K562 (cell line): ENCODE data around the gene LTB4R2. TPM values are rescaled to one million over a fixed set of nuclear protein-coding genes. Genes with fewer than 3 reads are reported as not detected.

Source experiments
- C11orf30 ChIP-seq: fragments of 450-650 bp; IDR thresholded peaks from 2 replicates; pipeline ENCODE4 v1.6.1; 2016; ENCODE audit warnings: low read depth, mild to moderate bottlenecking
- CREB3L1 ChIP-seq: fragments of 450-650 bp; IDR thresholded peaks from 2 replicates; pipeline ENCODE4 v1.6.1; 2014; ENCODE audit warnings: low read depth, mild to moderate bottlenecking, moderate library complexity, borderline replicate concordance
- CSDE1 ChIP-seq, 2 experiments: fragments of 450-650 bp; IDR thresholded peaks; 2 replicates each; pipeline ENCODE4 v1.6.1; 2016; ENCODE audit warnings: mild to moderate bottlenecking in 1 of 2
- ETS1 ChIP-seq: conservative IDR thresholded peaks from 2 replicates; pipeline ENCODE4 v1.6.1; 2011; ENCODE audit warnings: low read depth, mild to moderate bottlenecking, low read length; ENCODE audit not compliant: control insufficient read depth
- HNRNPLL ChIP-seq: fragments of 200-400 bp; formaldehyde crosslinking; IDR thresholded peaks from 2 replicates; pipeline ENCODE4 v1.6.1; 2017; ENCODE audit warnings: low read length, low read depth, mild to moderate bottlenecking; ENCODE audit not compliant: poor library complexity, severe bottlenecking
- MBD2 ChIP-seq: sonication (generic); IDR thresholded peaks from 2 replicates; pipeline ENCODE4 v1.6.1; 2016; ENCODE audit warnings: low read depth, borderline replicate concordance
- PHF8 ChIP-seq: fragments of 200-600 bp; sonication (generic); IDR thresholded peaks from 2 replicates; pipeline ENCODE4 v1.6.1; 2012; ENCODE audit warnings: mixed run types, mild to moderate bottlenecking, inconsistent platforms, low read length, moderate library complexity, borderline replicate concordance
- SETDB1 ChIP-seq: IDR thresholded peaks from one replicate; pipeline ENCODE4 v1.6.1; 2012; ENCODE audit warnings: low read length, control low read depth, inconsistent platforms
- TAF1 ChIP-seq: IDR thresholded peaks from 2 replicates; pipeline ENCODE4 v1.6.1; 2011; ENCODE audit warnings: mild to moderate bottlenecking, low read length, moderate library complexity; ENCODE audit not compliant: insufficient read depth, control insufficient read depth, severe bottlenecking; ENCODE audit errors: extremely low read depth
- TBP ChIP-seq: optimal IDR thresholded peaks from 2 replicates; pipeline ENCODE3; 2011; ENCODE audit warnings: low read depth, low read length, improper control_type of control experiment
- VEZF1 ChIP-seq: fragments of 200-800 bp; sonication (Bioruptor generic); IDR thresholded peaks from 2 replicates; pipeline ENCODE4 v1.6.1; 2017; ENCODE audit warnings: missing genetic modification characterization, missing compliant biosample characterization
- ZBTB7A ChIP-seq: IDR thresholded peaks from 2 replicates; pipeline ENCODE4 v1.6.1; 2011; ENCODE audit warnings: low read depth, mild to moderate bottlenecking, low read length, moderate library complexity, borderline replicate concordance; ENCODE audit not compliant: control insufficient read depth
- ZC3H8 ChIP-seq: fragments of 450-650 bp; IDR thresholded peaks from 2 replicates; pipeline ENCODE4 v1.6.1; 2017
- ZMIZ1 ChIP-seq, 2 experiments: fragments of 150-350 bp in 1 of 2; IDR thresholded peaks; 2 replicates each; pipeline ENCODE4 v1.6.1; 2012 to 2016; ENCODE audit warnings: low read depth in 2 of 2, low read length in 2 of 2, mild to moderate bottlenecking in 1 of 2, moderate library complexity in 1 of 2
- ZNF398 ChIP-seq: fragments of 250-450 bp; sonication (Bioruptor Pico); IDR thresholded peaks from 2 replicates; pipeline ENCODE4 v1.8.0; 2021; ENCODE audit warnings: moderate library complexity, mild to moderate bottlenecking, inconsistent platforms
- polyA plus RNA-seq, 8 experiments: library from polyadenylated mRNA; depleted of rRNA in 4 of 8; stranded (reverse) in 5 of 8; unstranded in 3 of 8; fragments of >200 nt; fragmentation: Nextera tagmentation in 2 of 8; fragmentation: Illumina TruSeq in 1 of 8; extraction: Ambion mirVana in 2 of 8; extraction: Trizol in 1 of 8; gene quantifications; 2 replicates each; pipeline versions ENCODE4 v1.2.1 to v1.2.3, GENCODE V29; 2011 to 2014; ENCODE audit warnings: inconsistent platforms in 1 of 8, missing spikeins in 1 of 8
- total RNA-seq, 7 experiments: library from RNA; depleted of rRNA in 6 of 7; stranded (reverse); fragments of >200 nt in 6 of 7; fragmentation: Illumina TruSeq in 2 of 7; extraction: Trizol in 2 of 7; gene quantifications; 2 replicates each; pipeline versions ENCODE4 v1.2.1 to v1.2.3, GENCODE V29; 2011 to 2021; ENCODE audit warnings: low replicate concordance in 1 of 7

LTB4R2 gene
- total and polyA plus RNA-seq, 9 of the 15 experiments (the other 6 are each of a cell fraction or from before 2014, with no cell fraction given): 0.03 to 11.6 (median 2.8) TPM; not detected in 1

- no peak for TF ChIP-seq ZNF398 (CRISPR knock-in tag)
- TF ChIP-seq MBD2: peak; percentile 68
- TF ChIP-seq HNRNPLL: peak; percentile 54
- TF ChIP-seq C11orf30: peak; percentile 95
- no peak for TF ChIP-seq SETDB1
- no peak for TF ChIP-seq ZBTB7A
- peak; percentile 67 for TF ChIP-seq VEZF1
- TF ChIP-seq TAF1: peak; percentile 54
- TF ChIP-seq PHF8: peak; percentile 66; the same call in 1 of the 2 replicates
- no peak for TF ChIP-seq ZC3H8
- no peak for TF ChIP-seq CREB3L1
- peak; percentile 72 for TF ChIP-seq TBP
- TF ChIP-seq ETS1: peak; percentile 76; the same call in 1 of the 2 replicates
- peak in 1 of 2 experiments; percentile 86; a peak in 2 of 4 replicates for TF ChIP-seq CSDE1 (IDR thresholded peaks at IDR 0.05)
- TF ChIP-seq ZMIZ1 (IDR thresholded peaks at IDR 0.05; ENCODE audit: low read depth in 2 of 2, low read length in 2 of 2): 0 out of 4 replicates have a peak, but pooled peaks of 1 of the 2 experiments have one; percentile 11
Observed at GRCh38 chr14:24299255-24300191, 10.4 kb upstream of the LTB4R2 start, which contains the start of the genes DHRS1 and NOP9 (continued).
